Mesodermal cell (in vitro differentiated cells): ENCODE measurements around the gene VANGL1.

ENCODE experiments used
- H3K27ac ChIP-seq: 2 replicates; pipeline ENCODE4 v1.7.0; 2013; ENCODE audit warnings: mild to moderate bottlenecking, low read depth, low read length, moderate library complexity; ENCODE audit not compliant: severe bottlenecking
- H3K36me3 ChIP-seq: 2 replicates; pipeline ENCODE4 v1.7.1; 2013; ENCODE audit warnings: mild to moderate bottlenecking, low read length, moderate library complexity; ENCODE audit not compliant: control insufficient read depth, insufficient read depth
- H3K4me1 ChIP-seq: one replicate; pipeline ENCODE4 v1.7.1; 2013; ENCODE audit warnings: mild to moderate bottlenecking, low read length; ENCODE audit not compliant: insufficient read depth, control insufficient read depth, poor library complexity, severe bottlenecking
- H3K4me3 ChIP-seq: 2 replicates; pipeline ENCODE4 v1.7.0; 2013; ENCODE audit warnings: low read length, control low read depth, mild to moderate bottlenecking; ENCODE audit not compliant: insufficient read depth, poor library complexity, severe bottlenecking; ENCODE audit errors: extremely low read depth
- H3K9me3 ChIP-seq: 2 replicates; pipeline ENCODE4 v1.7.1; 2013; ENCODE audit warnings: mild to moderate bottlenecking, low read length, moderate library complexity; ENCODE audit not compliant: control insufficient read depth
- WGBS, 2 experiments: methylation state at CpG; one replicate each; pipeline ENCODE4 v1.1.5; 2013; ENCODE audit warnings: missing lambda C conversion rate in 2 of 2; ENCODE audit not compliant: insufficient coverage in 2 of 2; 5-methylcytosine and 5-hydroxymethylcytosine counted together

Gene VANGL1

DNA sequence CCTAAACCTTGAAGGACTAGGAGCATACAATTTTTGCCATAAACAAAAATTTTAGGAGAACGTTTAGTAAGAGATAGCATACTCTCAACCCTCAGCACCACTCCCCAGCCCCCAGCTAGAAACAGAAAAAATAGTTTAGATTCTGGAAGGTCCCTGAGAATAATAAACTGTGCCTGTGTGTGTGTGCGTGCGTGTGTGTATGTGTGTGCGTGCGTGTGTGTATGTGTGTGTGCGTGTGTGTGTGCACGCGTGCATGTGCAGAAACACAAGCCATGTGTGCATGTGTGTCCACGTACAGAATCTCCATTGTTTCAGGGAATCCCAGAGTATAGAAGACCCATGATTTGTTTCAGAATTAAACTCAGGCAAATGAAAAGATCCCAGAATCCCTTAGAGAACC lies 64.2 kb downstream of the VANGL1 start:
- 91 to 95% methylated on average over 6 to 8 of the region's 9 CpGs for WGBS, 2 experiments
- Histone ChIP-seq H3K36me3 (no peaks in the 10 kb centered on the region), H3K9me3 (no peaks in the 10 kb centered on the region), H3K4me3 (no peak overlapping the region), H3K27ac (no peak overlapping the region), H3K4me1 (peaks cover 19% of the 10 kb centered on the region)

DNA sequence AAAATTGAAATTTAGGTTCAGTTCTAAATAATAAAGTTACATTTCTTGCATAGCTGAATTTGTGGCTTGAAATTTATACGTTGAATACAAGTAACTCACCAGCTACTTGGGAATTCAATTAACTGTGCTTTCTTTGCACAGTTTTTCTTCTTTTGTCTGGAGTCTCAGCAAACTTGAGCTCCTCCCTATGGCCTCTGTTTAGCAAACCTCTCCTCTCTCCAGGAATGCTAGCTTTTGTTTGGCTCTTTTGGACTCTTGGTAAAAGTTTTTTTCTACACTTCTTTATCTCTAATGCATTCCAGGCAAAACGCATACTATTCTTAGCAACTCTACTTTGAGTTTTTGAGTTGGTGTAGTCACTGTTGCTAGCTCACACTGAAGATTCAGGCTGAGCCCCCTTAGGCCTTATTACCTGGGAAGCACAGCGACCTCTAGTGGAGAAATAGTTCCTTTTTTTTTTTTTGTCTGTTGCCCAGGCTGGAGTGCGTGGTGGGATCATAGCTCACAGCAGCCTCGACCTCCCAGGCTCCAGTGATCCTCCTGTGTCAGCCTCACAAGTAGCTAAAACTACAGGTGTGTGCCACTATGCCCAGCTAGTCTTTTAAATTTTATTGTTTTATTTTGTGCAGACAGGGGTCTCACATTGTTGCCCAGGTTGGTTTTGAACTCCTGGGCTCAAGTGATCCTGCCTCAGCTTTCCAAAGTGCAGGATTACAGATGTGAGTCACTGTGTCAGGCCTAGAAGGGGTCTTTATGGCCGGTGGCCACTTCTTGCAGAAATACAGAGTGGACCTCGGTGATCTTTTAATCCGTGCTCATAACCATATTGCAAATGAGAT lies 65.0 kb downstream of the VANGL1 start:
- H3K9me3 ChIP-seq: no peaks in the 10 kb centered on the region
- H3K4me1 ChIP-seq: peaks cover 19% of the 10 kb centered on the region
- no peaks in the 10 kb centered on the region for H3K36me3 ChIP-seq
- WGBS, 2 experiments: 58 to 68% methylated on average over 2 to 4 of the region's 8 CpGs
- peak overlapping the region; percentile 45 for H3K27ac ChIP-seq
- no peak overlapping the region for H3K4me3 ChIP-seq

DNA sequence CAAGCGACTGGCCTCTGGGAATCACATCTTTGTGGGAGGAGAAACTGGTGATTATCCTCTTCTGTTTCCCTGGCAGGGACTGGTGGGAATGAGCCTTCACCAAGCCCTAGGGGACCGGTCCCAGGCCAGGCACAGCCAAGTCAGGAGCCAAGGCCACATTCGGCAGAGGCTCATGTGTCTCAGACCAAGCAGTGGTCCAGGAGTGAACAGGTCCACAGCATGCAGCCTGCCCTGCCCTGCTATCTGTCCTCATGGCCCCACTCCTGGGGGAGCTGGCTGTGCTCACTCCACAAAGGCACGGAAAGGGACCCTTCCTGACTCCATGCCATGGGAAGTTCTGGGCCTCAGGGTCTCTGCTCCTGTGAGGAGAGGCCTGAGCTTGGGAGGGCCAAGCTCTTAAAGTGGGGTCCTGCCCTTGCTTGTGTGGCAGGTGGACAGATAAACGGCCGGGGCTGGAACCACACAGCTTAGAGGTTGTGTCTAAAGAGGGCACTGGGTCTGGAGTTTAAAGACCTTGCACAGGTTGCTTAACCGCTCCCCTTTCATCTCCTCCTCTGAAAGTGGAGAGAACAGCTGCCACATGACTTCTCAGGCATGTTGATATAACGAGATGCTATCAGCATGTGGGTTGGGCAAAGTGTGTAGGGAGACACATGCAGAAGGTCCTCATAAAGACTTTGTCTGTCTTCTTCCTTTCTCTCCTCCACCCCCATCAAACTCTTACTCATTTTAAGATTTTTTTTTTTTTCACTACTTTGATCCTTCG lies 69.3 kb downstream of the VANGL1 start:
- 71 to 83% methylated on average over 5 to 6 of the region's 9 CpGs for WGBS, 2 experiments

DNA sequence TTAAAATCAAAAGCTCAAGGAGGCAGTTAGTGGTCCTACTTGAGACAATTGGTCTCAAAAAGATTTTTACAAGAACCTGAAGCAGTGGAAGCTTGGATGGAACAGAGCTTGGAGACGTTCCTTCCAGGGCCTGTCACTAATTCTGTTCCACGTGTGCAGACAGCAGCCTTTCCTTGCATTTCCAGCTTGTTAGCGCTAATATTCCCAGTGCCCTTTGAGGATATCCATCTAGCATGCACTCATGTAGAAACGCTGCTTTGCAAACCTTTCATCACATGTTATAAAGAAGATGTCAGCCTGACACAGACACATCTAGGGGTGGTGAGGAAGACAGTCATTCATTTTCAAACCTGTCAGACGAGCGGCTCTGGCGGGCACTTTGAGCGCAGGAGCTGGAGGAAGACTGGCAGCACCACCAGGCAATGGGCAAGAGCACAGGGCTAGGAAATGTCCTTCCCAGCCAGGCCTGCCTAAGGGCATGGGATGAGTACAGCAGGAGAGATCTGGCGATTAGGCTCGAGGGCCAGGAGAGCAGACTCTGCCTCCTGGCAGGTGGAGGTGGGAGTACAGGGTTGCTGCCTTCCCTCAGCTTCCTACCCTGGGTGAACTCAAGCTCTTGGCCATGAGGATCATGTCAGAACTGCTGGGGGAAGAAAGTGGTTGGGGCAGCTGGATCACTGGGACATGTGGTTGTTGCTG lies 71.3 kb downstream of the VANGL1 start:
- Histone ChIP-seq H3K36me3 (no peaks in the 10 kb centered on the region), H3K4me1 (no peaks in the 10 kb centered on the region), H3K9me3 (no peaks in the 10 kb centered on the region), H3K4me3 (no peak overlapping the region), H3K27ac (no peak overlapping the region)
- 85 to 96% methylated on average over 8 of the region's 10 CpGs for WGBS, 2 experiments

More for the DNA sequence above, 69.3 kb downstream of the VANGL1 start:
- no peaks in the 10 kb centered on the region for H3K9me3 ChIP-seq
- peaks cover 8% of the 10 kb centered on the region for H3K4me1 ChIP-seq
- H3K4me3 ChIP-seq: no peak overlapping the region
- H3K27ac ChIP-seq: no peak overlapping the region
- no peaks in the 10 kb centered on the region for H3K36me3 ChIP-seq

DNA sequence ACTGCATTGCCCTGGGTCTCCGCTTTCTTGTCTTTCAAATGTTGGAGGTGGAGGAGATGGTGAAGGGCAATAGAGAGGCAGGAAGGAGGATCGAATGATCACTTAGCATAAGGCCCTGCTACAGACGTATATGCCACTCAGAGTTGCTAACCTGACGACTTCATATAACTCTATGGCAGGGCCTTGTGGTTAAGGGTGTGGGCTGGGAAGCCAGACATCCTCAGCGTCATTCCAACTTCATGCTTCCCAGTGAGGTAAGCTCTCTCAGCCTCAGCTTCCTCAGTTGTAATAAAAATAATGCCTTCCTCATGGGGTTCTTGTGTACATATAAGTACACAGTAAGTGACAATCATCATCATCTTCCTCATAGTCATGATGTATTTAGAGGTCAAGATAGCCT lies 72.1 kb downstream of the VANGL1 start:
- H3K4me3 ChIP-seq: no peak overlapping the region
- H3K27ac ChIP-seq: no peak overlapping the region
- no peaks in the 10 kb centered on the region for H3K36me3 ChIP-seq
- peaks cover 6% of the 10 kb centered on the region for H3K4me1 ChIP-seq
- WGBS, 2 experiments: 85 to 86% methylated on average over 4 to 5 of the region's 5 CpGs
- no peaks in the 10 kb centered on the region for H3K9me3 ChIP-seq

DNA sequence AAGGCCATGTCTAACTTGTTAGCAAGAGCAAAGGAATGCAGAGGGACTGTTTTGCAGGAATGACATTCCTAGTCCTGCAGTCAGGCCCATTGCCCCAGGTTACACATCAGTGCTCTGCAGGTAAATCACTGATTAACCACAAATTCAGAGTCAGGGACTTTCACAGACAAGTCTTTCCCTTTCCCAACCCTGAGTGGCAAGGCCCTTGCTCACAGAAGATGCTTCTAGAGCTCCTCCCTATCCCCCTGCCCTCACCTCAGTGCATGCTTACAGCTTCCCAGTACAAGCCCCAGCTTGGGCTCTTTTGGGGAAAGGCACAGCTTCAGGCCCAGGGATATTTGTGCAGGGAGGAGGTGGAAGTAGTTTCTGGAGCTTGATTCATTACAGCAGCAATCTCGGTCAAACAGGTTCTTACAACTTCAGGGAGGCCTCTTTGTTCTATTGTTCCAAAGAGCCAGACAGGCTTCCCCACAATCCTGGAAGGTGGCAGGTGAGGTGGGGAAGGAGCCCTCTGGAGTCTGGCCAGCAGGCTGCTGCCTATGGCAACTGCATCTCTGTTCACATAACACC lies 72.9 kb downstream of the VANGL1 start:
- WGBS, 2 experiments: 20% methylated on average over 1 of the region's 1 CpG; no CpG with 5 or more reads in 1 of the 2 experiments
- Histone ChIP-seq H3K4me3 (no peak overlapping the region), H3K9me3 (no peaks in the 10 kb centered on the region), H3K27ac (no peak overlapping the region), H3K4me1 (peaks cover 6% of the 10 kb centered on the region), H3K36me3 (no peaks in the 10 kb centered on the region)

DNA sequence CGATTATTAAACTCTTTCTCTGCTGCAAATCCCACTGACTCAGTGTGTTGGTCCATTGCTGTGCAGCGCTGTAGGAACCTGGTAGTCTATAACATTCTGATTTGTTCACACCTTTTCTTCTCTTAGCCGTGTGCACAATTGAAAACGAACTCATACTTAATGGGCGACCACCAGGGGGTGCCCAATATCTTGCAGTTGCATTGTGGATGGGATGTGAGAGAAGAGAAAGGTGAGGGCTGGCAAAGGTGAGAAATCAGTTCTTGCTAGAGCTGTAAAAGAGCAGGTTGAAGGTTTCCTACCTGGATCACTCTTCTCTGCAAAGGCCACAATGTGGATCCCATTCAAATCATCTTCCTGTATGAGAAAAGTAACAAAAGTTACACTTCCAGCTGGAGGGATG lies 75.8 kb downstream of the VANGL1 start:
- H3K4me1 ChIP-seq: peaks cover 6% of the 10 kb centered on the region

DNA sequence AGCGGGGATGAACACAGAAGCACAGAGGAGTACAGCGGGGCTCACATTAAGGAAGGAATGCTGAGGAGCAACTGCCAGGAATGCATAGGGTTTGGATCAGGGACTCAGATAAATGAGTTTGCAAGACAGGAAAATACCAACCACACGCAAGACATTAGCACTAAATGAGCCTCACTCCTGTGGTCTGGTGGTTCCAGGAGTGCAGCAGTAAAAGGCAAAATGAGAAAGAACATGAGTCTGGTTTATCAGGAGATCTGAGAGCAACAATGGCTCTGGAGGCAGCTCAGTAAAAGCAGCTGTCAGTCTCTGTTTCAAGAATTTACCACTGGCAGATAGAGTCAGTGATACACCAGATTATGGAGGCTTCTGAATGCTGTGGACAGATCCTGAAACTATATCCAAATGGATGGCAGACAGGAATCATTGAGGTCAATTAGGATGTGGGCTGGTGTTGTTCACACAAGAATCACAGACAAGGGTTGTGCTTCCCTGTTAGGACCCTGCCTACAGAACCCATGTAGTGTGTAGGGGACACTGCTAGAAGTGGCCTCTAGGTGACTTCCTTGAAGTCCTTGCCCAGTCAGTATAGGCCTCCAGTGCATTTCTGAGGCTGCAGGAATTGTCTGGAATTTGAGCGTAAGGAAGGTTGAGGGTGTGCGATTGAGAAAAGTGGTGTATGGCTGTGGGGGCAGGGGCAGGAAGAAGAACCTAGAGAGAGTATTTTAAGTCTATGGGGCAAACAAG lies 76.4 kb downstream of the VANGL1 start:
- no peak overlapping the region for H3K4me3 ChIP-seq
- H3K27ac ChIP-seq: no peak overlapping the region
- no peaks in the 10 kb centered on the region for H3K36me3 ChIP-seq
- WGBS, 2 experiments: 89 to 94% methylated on average over 3 to 4 of the region's 5 CpGs
- H3K9me3 ChIP-seq: no peaks in the 10 kb centered on the region
- peaks cover 6% of the 10 kb centered on the region for H3K4me1 ChIP-seq

More for the DNA sequence above, 75.8 kb downstream of the VANGL1 start:
- H3K9me3 ChIP-seq: no peaks in the 10 kb centered on the region
- no peak overlapping the region for H3K27ac ChIP-seq
- no peaks in the 10 kb centered on the region for H3K36me3 ChIP-seq
- no peak overlapping the region for H3K4me3 ChIP-seq
- 36 to 100% methylated on average over 1 to 3 of the region's 5 CpGs for WGBS, 2 experiments

DNA sequence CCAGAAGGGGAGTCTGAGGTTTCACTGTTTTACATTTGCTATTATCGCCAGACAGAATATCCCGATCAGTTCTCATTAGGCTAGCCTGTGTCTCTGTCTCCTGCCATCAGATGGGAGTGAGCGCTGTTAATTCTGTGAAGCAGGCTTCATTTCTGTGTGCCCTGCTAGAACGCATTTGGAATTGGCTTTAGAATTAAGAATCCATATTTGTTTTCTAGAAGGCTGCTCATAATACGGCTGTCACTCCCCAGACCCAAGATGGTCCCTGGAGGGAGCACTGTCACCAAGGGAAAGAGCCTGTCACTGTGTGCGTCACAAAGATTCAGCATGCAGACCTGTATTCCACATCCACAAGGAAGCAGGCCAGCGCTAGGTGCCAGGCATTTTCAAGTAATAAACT lies 77.5 kb downstream of the VANGL1 start:
- 94 to 96% methylated on average over 5 to 7 of the region's 7 CpGs for WGBS, 2 experiments
- Histone ChIP-seq H3K4me3 (no peak overlapping the region), H3K27ac (no peak overlapping the region)

DNA sequence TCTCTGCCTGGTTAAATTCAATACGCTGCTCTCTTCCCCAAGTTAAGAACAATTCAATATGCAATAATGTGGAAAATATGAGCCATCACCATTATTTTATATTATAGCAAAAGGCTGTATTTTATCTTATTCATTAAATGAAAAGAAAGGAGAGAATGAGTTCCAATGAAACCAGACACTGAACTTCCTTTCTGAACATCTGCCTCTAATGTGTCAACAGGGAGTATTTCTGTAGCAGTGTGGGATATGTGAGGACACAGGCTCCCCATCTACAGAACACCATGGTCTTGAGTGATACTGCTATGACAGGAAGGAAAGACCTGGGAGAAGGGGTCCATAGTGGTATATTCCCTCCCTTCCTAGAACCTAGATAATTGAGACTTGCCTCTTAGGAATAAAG lies 80.5 kb downstream of the VANGL1 start:
- no CpG with 5 or more reads among the region's 1 CpG for WGBS, 2 experiments
- Histone ChIP-seq H3K9me3 (no peaks in the 10 kb centered on the region), H3K36me3 (no peaks in the 10 kb centered on the region), H3K4me1 (peaks cover 23% of the 10 kb centered on the region), H3K27ac (no peak overlapping the region), H3K4me3 (no peak overlapping the region)

More for the DNA sequence above, 77.5 kb downstream of the VANGL1 start:
- no peaks in the 10 kb centered on the region for H3K36me3 ChIP-seq
- H3K9me3 ChIP-seq: no peaks in the 10 kb centered on the region
- H3K4me1 ChIP-seq: peaks cover 6% of the 10 kb centered on the region
